B cell (primary cell): Measurements from ENCODE around the gene HEXIM2. TPM values are rescaled to one million over a fixed set of nuclear protein-coding genes. Genes with fewer than 3 reads are reported as not detected.
"Not testable (repeated sequence)": the region's sequence is repeated elsewhere in the genome, so short reads cannot be mapped to it uniquely, and the experiment has no call there.

Experiments
- ATAC-seq: fragments of 200-7000 bp; cut with Tn5 transposase; one replicate; pipeline ENCODE4 v1.10.0; 2021; ENCODE audit warnings: low read depth, mild to moderate bottlenecking, moderate number of reproducible peaks, moderate library complexity
- CTCF ChIA-PET: fragments of 350-600 bp; sonication (Branson Sonifier 250); formaldehyde crosslinking; loops from one replicate; lab custom pipeline; 2021; ENCODE audit warnings: antibody characterized with exemption, inconsistent platforms; lab: Charles Lee
- POLR2A ChIA-PET: fragments of 350-600 bp; sonication (Branson Sonifier 250); formaldehyde crosslinking; loops from one replicate; lab custom pipeline; 2021; ENCODE audit warnings: antibody characterized with exemption; lab: Charles Lee
- DNase-seq: peaks from one replicate; pipeline ENCODE4 v3.0.0; 2013
- H2AFZ ChIP-seq: 2 replicates; pipeline ENCODE4 v1.6.1; 2012; ENCODE audit warnings: mild to moderate bottlenecking, low read depth, low read length; ENCODE audit not compliant: insufficient read depth, poor library complexity, severe bottlenecking
- H3K27ac ChIP-seq, 2 donors: 1 replicate in 1 of 2; 2 replicates in 1 of 2; pipeline ENCODE4 v1.5.1; 2012 to 2013; ENCODE audit warnings: low read length in 2 of 2, mild to moderate bottlenecking in 2 of 2, moderate library complexity in 1 of 2
- H3K27me3 ChIP-seq, 4 experiments: fragments of 200-600 bp in 1 of 4; sonication (generic) in 1 of 4; replicated peaks in 1 of 4; 1 replicate in 2 of 4; 2 replicates in 2 of 4; pipeline versions ENCODE4 v1.6.1 to v1.7.0; 2013 to 2016; ENCODE audit warnings: low read length in 3 of 4, mild to moderate bottlenecking in 2 of 4, mixed read lengths in 1 of 4, moderate library complexity in 1 of 4; ENCODE audit not compliant: insufficient read depth in 4 of 4, control insufficient read depth in 3 of 4; ENCODE audit errors: control extremely low read depth in 1 of 4
- H3K36me3 ChIP-seq, 2 experiments: replicated peaks in 1 of 2; 1 replicate in 1 of 2; 2 replicates in 1 of 2; pipeline versions ENCODE4 v1.6.1 to v1.7.1; 2013; ENCODE audit warnings: low read length in 1 of 2; ENCODE audit not compliant: insufficient read depth in 2 of 2, control insufficient read depth in 1 of 2; ENCODE audit errors: control extremely low read depth in 1 of 2, extremely low read depth in 1 of 2
- H3K4me1 ChIP-seq, 2 donors: fragments of 200-600 bp in 1 of 2; sonication (generic) in 1 of 2; 1 replicate in 1 of 2; 2 replicates in 1 of 2; pipeline versions ENCODE4 v1.5.1 to v1.6.1; 2013 to 2017; ENCODE audit warnings: low read length in 2 of 2; ENCODE audit not compliant: control insufficient read depth in 2 of 2, insufficient read depth in 2 of 2
- H3K4me2 ChIP-seq: replicated peaks from 2 replicates; pipeline ENCODE3; 2012; ENCODE audit warnings: mild to moderate bottlenecking, low read depth, low read length; ENCODE audit not compliant: poor library complexity, severe bottlenecking
- H3K4me3 ChIP-seq, 5 experiments: fragments of 200-600 bp in 1 of 5; sonication (generic) in 1 of 5; 1 replicate in 3 of 5; 2 replicates in 2 of 5; pipeline versions ENCODE4 v1.5.1 to v1.7.0; 2011 to 2016; ENCODE audit warnings: low read length in 4 of 5, mild to moderate bottlenecking in 4 of 5, low read depth in 2 of 5, control low read depth in 1 of 5, moderate library complexity in 1 of 5; ENCODE audit not compliant: insufficient read depth in 1 of 5; ENCODE audit errors: control extremely low read depth in 1 of 5, extremely low read depth in 1 of 5
- H3K79me2 ChIP-seq: fragments of 200-600 bp; sonication (generic); one replicate; pipeline ENCODE4 v1.6.0; 2016; ENCODE audit warnings: low read length; ENCODE audit not compliant: control insufficient read depth, insufficient read depth
- H3K9ac ChIP-seq: fragments of 200-600 bp; sonication (generic); 2 replicates; pipeline ENCODE4 v1.6.1; 2017; ENCODE audit warnings: mild to moderate bottlenecking, low read length, moderate library complexity
- H3K9me3 ChIP-seq, 3 donors: one replicate each; pipeline versions ENCODE4 v1.6.1 to v1.7.1; 2013; ENCODE audit warnings: low read length in 2 of 3; ENCODE audit not compliant: control insufficient read depth in 2 of 3, insufficient read depth in 1 of 3; ENCODE audit errors: control extremely low read depth in 1 of 3
- H4K20me1 ChIP-seq: 2 replicates; pipeline ENCODE4 v1.6.0; 2012; ENCODE audit warnings: mild to moderate bottlenecking, low read length; ENCODE audit not compliant: insufficient read depth, control insufficient read depth, poor library complexity, severe bottlenecking
- H3K27ac Mint-ChIP-seq: one replicate; pipeline ENCODE4 v1.8.0; 2021; ENCODE audit warnings: mixed read lengths
- H3K27me3 Mint-ChIP-seq: one replicate; pipeline ENCODE4 v1.8.0; 2021; ENCODE audit warnings: mixed read lengths
- H3K4me1 Mint-ChIP-seq: one replicate; pipeline ENCODE4 v1.8.0; 2021; ENCODE audit warnings: mixed read lengths
- H3K4me3 Mint-ChIP-seq: one replicate; pipeline ENCODE4 v1.8.0; 2021; ENCODE audit warnings: mixed read lengths
- H3K9me3 Mint-ChIP-seq: one replicate; pipeline ENCODE4 v1.8.0; 2022; ENCODE audit warnings: mixed read lengths; ENCODE audit not compliant: insufficient read depth
- EZH2 ChIP-seq: IDR thresholded peaks from 2 replicates; pipeline ENCODE4 v1.6.1; 2012; ENCODE audit warnings: borderline replicate concordance, low read depth, mild to moderate bottlenecking, moderate library complexity, low read length; ENCODE audit not compliant: insufficient read depth, poor library complexity, severe bottlenecking
- WGBS: methylation state at CpG from one replicate; pipeline ENCODE4 v1.1.5; 2013; ENCODE audit warnings: missing lambda C conversion rate; ENCODE audit not compliant: insufficient coverage; 5-methylcytosine and 5-hydroxymethylcytosine counted together
- intact Hi-C: fragments of 100-400 bp; cut with micrococcal nuclease; formaldehyde crosslinking; loops from one replicate; pipeline ENCODE4 v1.10.0; 2022
- polyA plus RNA-seq: library from polyadenylated mRNA; depleted of rRNA; stranded (reverse); fragments of >200 nt; gene quantifications from 2 replicates; pipeline ENCODE4 v1.2.3, GENCODE V29; 2012
- total RNA-seq, 2 donors: library from RNA; stranded (reverse); fragments of 120-200 nt in 1 of 2; gene quantifications; 1 replicate in 1 of 2; 2 replicates in 1 of 2; pipeline versions ENCODE4 v1.2.3 to v1.2.4, GENCODE V29; 2013 to 2022
- TF ChIP-seq, protein P1 (sequence below): fragments of 200-600 bp; IDR thresholded peaks from one replicate; pipeline ENCODE4 v1.8.0; 2022; ENCODE audit warnings: antibody characterized with exemption, mild to moderate bottlenecking

The HEXIM2 gene
- total and polyA plus RNA-seq, 2 donors (not counting 1 experiment from before 2014, with no cell fraction given): 3.7 to 10.0 TPM

DNA sequence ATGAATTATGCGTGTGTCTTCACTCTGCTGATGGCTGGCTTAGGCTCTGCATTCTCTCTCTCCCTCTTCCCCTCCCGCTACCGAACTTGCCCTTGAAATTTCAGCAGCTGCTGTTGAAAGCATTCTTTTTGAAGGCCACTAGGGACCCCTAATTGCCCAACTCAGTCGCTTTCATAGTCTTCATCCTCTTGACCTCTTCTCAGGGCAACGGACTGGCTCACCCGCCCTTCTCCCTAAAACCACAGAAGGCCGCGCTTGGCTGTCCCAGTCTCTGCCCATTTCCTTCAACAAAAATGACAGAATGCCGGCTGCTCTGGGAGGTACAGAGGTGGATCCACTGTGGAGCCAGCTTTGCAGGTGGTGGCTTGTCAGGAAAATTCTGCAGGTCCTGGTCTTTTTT, 39.0 kb downstream of the HEXIM2 start:
- ChIA-PET POLR2A (no interaction called here), CTCF (interaction anchor here (1.0 to 12.2 kb wide), 3 partner anchors 19 to 66 kb away, joined by 3 to 233 read pairs (median 6); partner anchors contain the start of genes ACBD4 and PLCD3)
- no peaks in the 10 kb centered on the region for H3K27me3 ChIP-seq
- no peaks in the 10 kb centered on the region for H3K9me3 Mint-ChIP-seq
- no peak overlapping the region for H3K9ac ChIP-seq
- H3K27ac Mint-ChIP-seq: no peak overlapping the region
- no peak overlapping the region for H3K4me3 ChIP-seq
- H3K27ac ChIP-seq: no peak overlapping the region
- TF ChIP-seq, protein P1, sequence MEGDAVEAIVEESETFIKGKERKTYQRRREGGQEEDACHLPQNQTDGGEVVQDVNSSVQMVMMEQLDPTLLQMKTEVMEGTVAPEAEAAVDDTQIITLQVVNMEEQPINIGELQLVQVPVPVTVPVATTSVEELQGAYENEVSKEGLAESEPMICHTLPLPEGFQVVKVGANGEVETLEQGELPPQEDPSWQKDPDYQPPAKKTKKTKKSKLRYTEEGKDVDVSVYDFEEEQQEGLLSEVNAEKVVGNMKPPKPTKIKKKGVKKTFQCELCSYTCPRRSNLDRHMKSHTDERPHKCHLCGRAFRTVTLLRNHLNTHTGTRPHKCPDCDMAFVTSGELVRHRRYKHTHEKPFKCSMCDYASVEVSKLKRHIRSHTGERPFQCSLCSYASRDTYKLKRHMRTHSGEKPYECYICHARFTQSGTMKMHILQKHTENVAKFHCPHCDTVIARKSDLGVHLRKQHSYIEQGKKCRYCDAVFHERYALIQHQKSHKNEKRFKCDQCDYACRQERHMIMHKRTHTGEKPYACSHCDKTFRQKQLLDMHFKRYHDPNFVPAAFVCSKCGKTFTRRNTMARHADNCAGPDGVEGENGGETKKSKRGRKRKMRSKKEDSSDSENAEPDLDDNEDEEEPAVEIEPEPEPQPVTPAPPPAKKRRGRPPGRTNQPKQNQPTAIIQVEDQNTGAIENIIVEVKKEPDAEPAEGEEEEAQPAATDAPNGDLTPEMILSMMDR: no peak
- no peak for TF ChIP-seq EZH2
- peaks cover 9% of the 10 kb centered on the region for H3K4me1 Mint-ChIP-seq
- intact Hi-C loops: no loop called here
- H3K79me2 ChIP-seq: no peaks in the 10 kb centered on the region
- no peaks in the 10 kb centered on the region for H3K9me3 ChIP-seq
- peaks cover 0 to 6% of the 10 kb centered on the region in 2 donors for H3K4me1 ChIP-seq
- no peaks in the 10 kb centered on the region for H3K27me3 Mint-ChIP-seq
- 38% methylated on average over 5 of the region's 9 CpGs for WGBS
- no peak overlapping the region for H2AFZ ChIP-seq
- no peak for ATAC-seq
- H3K4me2 ChIP-seq: no peak overlapping the region
- no peak overlapping the region for H3K4me3 Mint-ChIP-seq
- H3K36me3 ChIP-seq: no peaks in the 10 kb centered on the region
- H4K20me1 ChIP-seq: no peaks in the 10 kb centered on the region
- no peak for DNase-seq

DNA sequence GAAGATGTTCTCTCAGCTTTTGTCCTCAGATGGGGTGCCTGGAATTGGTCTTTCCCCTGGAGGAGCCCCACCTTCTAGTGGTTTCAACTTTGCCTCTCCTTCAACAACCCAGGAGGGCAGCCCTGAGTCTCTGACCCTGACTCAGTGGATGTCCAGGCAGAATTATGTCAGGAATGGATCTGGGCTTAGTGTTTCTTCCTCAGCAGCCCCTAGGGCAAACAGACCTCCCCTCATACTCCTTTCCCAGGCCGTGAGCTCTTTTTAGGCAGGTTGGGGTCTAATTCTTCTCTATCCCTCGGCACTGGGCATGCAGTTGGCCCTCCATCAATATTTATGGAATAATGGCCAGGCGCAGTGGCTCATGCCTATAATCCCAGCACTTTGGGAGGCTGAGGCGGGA, 39.8 kb downstream of the HEXIM2 start:
- H3K4me2 ChIP-seq: no peak overlapping the region
- Mint-ChIP-seq H3K27ac (no peak overlapping the region), H3K4me1 (peaks cover 9% of the 10 kb centered on the region), H3K27me3 (no peaks in the 10 kb centered on the region), H3K4me3 (no peak overlapping the region), H3K9me3 (no peaks in the 10 kb centered on the region)
- H3K27ac ChIP-seq: no peak overlapping the region
- CTCF ChIA-PET: interaction anchor here (1.2 to 12.2 kb wide), 3 partner anchors 18 to 66 kb away, joined by 5 to 233 read pairs (median 6); partner anchors contain the start of genes ACBD4 and PLCD3
- DNase-seq (no peak), ATAC-seq (no peak)
- no peak overlapping the region for H3K9ac ChIP-seq
- no peaks in the 10 kb centered on the region for H3K9me3 ChIP-seq
- no peaks in the 10 kb centered on the region for H3K36me3 ChIP-seq
- H3K27me3 ChIP-seq: no peaks in the 10 kb centered on the region
- peaks cover 0 to 6% of the 10 kb centered on the region in 2 donors for H3K4me1 ChIP-seq
- intact Hi-C loops: no loop called here
- H3K79me2 ChIP-seq: no peaks in the 10 kb centered on the region
- POLR2A ChIA-PET: no interaction called here
- H2AFZ ChIP-seq: no peak overlapping the region
- 100% methylated on average over 3 of the region's 4 CpGs for WGBS
- TF ChIP-seq, protein P1: no peak
- no peak for TF ChIP-seq EZH2
- H3K4me3 ChIP-seq: no peak overlapping the region
- H4K20me1 ChIP-seq: no peaks in the 10 kb centered on the region

DNA sequence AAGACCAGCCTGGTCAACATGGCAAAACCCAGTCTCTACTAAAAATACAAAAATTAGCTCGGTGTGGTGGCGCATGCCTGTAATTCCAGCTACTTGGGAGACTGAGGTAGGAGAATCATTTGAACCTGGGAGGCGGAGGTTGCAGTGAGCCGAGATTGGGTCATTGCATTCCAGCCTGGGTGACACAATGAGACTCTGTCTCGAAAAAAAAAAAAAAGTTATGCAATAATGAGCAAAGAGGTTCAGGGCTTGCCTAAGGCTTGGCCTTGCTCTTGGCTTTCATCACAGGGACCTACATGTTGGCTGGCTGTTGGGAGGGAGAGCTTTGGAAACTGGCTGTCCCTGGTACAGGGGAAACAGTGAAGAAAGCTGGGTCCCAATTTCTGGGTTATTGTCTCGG, 40.2 kb downstream of the HEXIM2 start:
- H3K4me1 Mint-ChIP-seq, H3K4me1 ChIP-seq, H3K79me2 ChIP-seq, POLR2A ChIA-PET, H3K9ac ChIP-seq, H2AFZ ChIP-seq, H3K9me3 Mint-ChIP-seq, intact Hi-C loops, ATAC-seq, H3K4me3 ChIP-seq, H3K27me3 ChIP-seq, H3K4me3 Mint-ChIP-seq, H3K27ac Mint-ChIP-seq, H3K36me3 ChIP-seq, H3K27ac ChIP-seq, H3K9me3 ChIP-seq, DNase-seq, H3K27me3 Mint-ChIP-seq, H3K4me2 ChIP-seq, H4K20me1 ChIP-seq: not testable (repeated sequence)
- 90% methylated on average over 2 of the region's 6 CpGs for WGBS
- CTCF ChIA-PET: interaction anchor here (1.2 to 12.2 kb wide), 2 partner anchors 52 to 67 kb away, joined by 5 to 233 read pairs; partner anchors contain the start of genes ACBD4 and PLCD3
